OCI-LY1 (cell line): ENCODE results near the gene SFI1.

Experiments
- CTCF ChIP-seq: fragments of 200-600 bp; sonication (generic), shearing (Covaris generic); IDR thresholded peaks from 2 replicates; pipeline ENCODE4 v1.5.1; 2017; ENCODE audit warnings: mild to moderate bottlenecking, antibody characterized with exemption, low read length, moderate library complexity, mixed read lengths
- EZH2 ChIP-seq: fragments of 200-600 bp; sonication (generic), shearing (Covaris generic); IDR thresholded peaks from 2 replicates; pipeline ENCODE4 v1.8.0; 2017; ENCODE audit warnings: borderline replicate concordance, mixed run types, mild to moderate bottlenecking, antibody characterized with exemption, low read length, moderate library complexity, mixed read lengths

GRCh38 chr22:31652911-31653684 is 156.8 kb downstream of the SFI1 start:
- TF ChIP-seq CTCF, result no peak
- TF ChIP-seq EZH2, result no peak
